Kidney epithelial cell (primary cell): ENCODE data around the gene TBC1D4. TPM values are rescaled to one million over a fixed set of nuclear protein-coding genes. Genes with fewer than 3 reads are reported as not detected.

Source experiments
- DNase-seq: peaks from one replicate; pipeline ENCODE4 v3.0.0-alpha.2; 2010; ENCODE audit warnings: low read depth
- H3K27me3 ChIP-seq: 2 replicates; pipeline ENCODE4 v1.6.0; 2011; ENCODE audit warnings: low read length; ENCODE audit not compliant: control insufficient read depth, insufficient read depth
- H3K36me3 ChIP-seq: 2 replicates; pipeline ENCODE4 v1.5.1; 2011; ENCODE audit warnings: low read length; ENCODE audit not compliant: control insufficient read depth, insufficient read depth
- H3K4me3 ChIP-seq: 2 replicates; pipeline ENCODE4 v1.5.1; 2011; ENCODE audit warnings: low read depth, mild to moderate bottlenecking, control low read depth, low read length
- CTCF ChIP-seq: IDR thresholded peaks from 2 replicates; pipeline ENCODE4 v1.5.1; 2011; ENCODE audit warnings: mild to moderate bottlenecking, moderate library complexity, low read length, control low read depth, inconsistent platforms; ENCODE audit not compliant: insufficient read depth, poor library complexity, severe bottlenecking
- total RNA-seq: library from RNA; depleted of rRNA; stranded (reverse); fragments of >200 nt; gene quantifications from 2 replicates; pipeline ENCODE4 v1.2.3, GENCODE V29; 2015

TBC1D4 gene
- total RNA-seq, 1 donor from 2014 or later, result 8.6 TPM

- no peak for TF ChIP-seq CTCF
- no peak overlapping the region for H3K4me3 ChIP-seq
- no peaks in the 10 kb centered on the region for H3K36me3 ChIP-seq
- no peak for DNase-seq
- H3K27me3 ChIP-seq, result no peaks in the 10 kb centered on the region
Measured at GRCh38 chr13:75493156-75493555, 11.2 kb upstream of the TBC1D4 start.

- no peak for TF ChIP-seq CTCF
- Histone ChIP-seq H3K27me3 (no peaks in the 10 kb centered on the region), H3K4me3 (no peak overlapping the region), H3K36me3 (no peaks in the 10 kb centered on the region)
- DNase-seq, result no peak
Measured at GRCh38 chr13:75492389-75492788, 10.4 kb upstream of the TBC1D4 start.

GRCh38 chr13:75491376-75491775 is 9.4 kb upstream of the TBC1D4 start:
- Histone ChIP-seq H3K27me3 (no peaks in the 10 kb centered on the region), H3K36me3 (no peaks in the 10 kb centered on the region), H3K4me3 (no peak overlapping the region)
- no peak for TF ChIP-seq CTCF
- no peak for DNase-seq

GRCh38 chr13:75489502-75490263 is 7.7 kb upstream of the TBC1D4 start:
- Histone ChIP-seq H3K36me3 (no peaks in the 10 kb centered on the region), H3K4me3 (no peak overlapping the region), H3K27me3 (no peaks in the 10 kb centered on the region)
- TF ChIP-seq CTCF, result no peak
- DNase-seq, result no peak

GRCh38 chr13:75486146-75487062 is 4.4 kb upstream of the TBC1D4 start:
- no peak for TF ChIP-seq CTCF
- Histone ChIP-seq H3K4me3 (no peak overlapping the region), H3K27me3 (no peaks in the 10 kb centered on the region), H3K36me3 (no peaks in the 10 kb centered on the region)
- no peak for DNase-seq
